Fibroblast of lung (primary cell): ENCODE measurements around the gene RNF2.
"Not testable (repeated sequence)": the region's sequence is repeated elsewhere in the genome, so short reads cannot be mapped to it uniquely, and the experiment has no call there.

Experiments used
- CTCF ChIP-seq, 2 donors: IDR thresholded peaks in 1 of 2; conservative IDR thresholded peaks in 1 of 2; 1 replicate in 1 of 2; 2 replicates in 1 of 2; pipeline ENCODE4 v1.5.1; 2011 to 2012; ENCODE audit warnings: low read length in 2 of 2, control low read depth in 1 of 2, inconsistent platforms in 1 of 2, low read depth in 1 of 2, mild to moderate bottlenecking in 1 of 2
- EZH2 ChIP-seq: IDR thresholded peaks from 2 replicates; pipeline ENCODE4 v1.5.1; 2012; ENCODE audit warnings: low read length, control low read depth, mild to moderate bottlenecking; ENCODE audit errors: missing control alignments

- not testable (repeated sequence) for TF ChIP-seq CTCF (conservative IDR thresholded peaks at IDR 0.05 in 1 of 2, IDR thresholded peaks at IDR 0.05 in 1 of 2; ENCODE audit: low read depth in 1 of 2, low read length in 2 of 2); EZH2
Observed at GRCh38 chr1:185065006-185065405, 19.6 kb downstream of the RNF2 start.
